IMR-90 (cell line): ENCODE data around the gene SLC7A10. TPM values are rescaled to one million over a fixed set of nuclear protein-coding genes. Genes with fewer than 3 reads are reported as not detected.

Source experiments
- ATAC-seq: fragments of 200-7000 bp; cut with Tn5 transposase; 2 replicates; pipeline ENCODE4 v1.9.1; 2020; ENCODE audit warnings: low read depth, mild to moderate bottlenecking, moderate library complexity
- BruUV-seq: library from RNA; stranded (reverse); fragments of 400-500 nt; replicated peaks from 2 replicates; lab custom pipeline; 2021; lab: Mats Ljungman, UMichigan
- CTCF ChIA-PET: fragments of 300-600 bp; formaldehyde crosslinking; extraction: SDS; loops from one replicate; lab custom pipeline; 2021; ENCODE audit warnings: antibody characterized with exemption; lab: Yijun Ruan, JAX
- POLR2A ChIA-PET: fragments of 300-600 bp; sonication (Branson Sonifier 250); formaldehyde crosslinking; loops from one replicate; lab custom pipeline; 2022; ENCODE audit warnings: antibody characterized with exemption; ENCODE audit not compliant: unreplicated experiment; lab: Charles Lee
- DNase-seq: peaks from one replicate; pipeline ENCODE4 v3.0.0; 2013
- H2AFZ ChIP-seq: replicated peaks from 2 replicates; pipeline ENCODE3; 2013; ENCODE audit warnings: low read length, mild to moderate bottlenecking; ENCODE audit not compliant: poor library complexity
- H2AK5ac ChIP-seq: 2 replicates; pipeline ENCODE4 v1.6.1; 2013; ENCODE audit warnings: low read depth, low read length, inconsistent platforms
- H2AK9ac ChIP-seq: replicated peaks from 2 replicates; pipeline ENCODE3; 2013; ENCODE audit warnings: mild to moderate bottlenecking, low read depth, low read length, moderate library complexity; ENCODE audit not compliant: poor library complexity
- H2BK120ac ChIP-seq: 2 replicates; pipeline ENCODE4 v1.6.1; 2013; ENCODE audit warnings: low read depth, low read length, inconsistent platforms
- H2BK15ac ChIP-seq: 3 replicates; pipeline ENCODE4 v1.6.1; 2013; ENCODE audit warnings: low read depth, low read length, inconsistent platforms
- H2BK20ac ChIP-seq: 2 replicates; pipeline ENCODE4 v1.6.1; 2013; ENCODE audit warnings: low read depth, mild to moderate bottlenecking, inconsistent platforms, low read length, moderate library complexity
- H2BK5ac ChIP-seq: 2 replicates; pipeline ENCODE4 v1.6.1; 2013; ENCODE audit warnings: mild to moderate bottlenecking, low read depth, low read length, inconsistent platforms; ENCODE audit not compliant: poor library complexity, severe bottlenecking
- H3K14ac ChIP-seq: replicated peaks from 2 replicates; pipeline ENCODE4 v1.6.1; 2013; ENCODE audit warnings: low read depth, low read length, inconsistent platforms
- H3K18ac ChIP-seq: 2 replicates; pipeline ENCODE4 v1.6.1; 2013; ENCODE audit warnings: low read depth, low read length, control low read depth
- H3K23ac ChIP-seq: 2 replicates; pipeline ENCODE4 v1.6.1; 2013; ENCODE audit warnings: low read depth, low read length, inconsistent platforms
- H3K27ac ChIP-seq: 2 replicates; pipeline ENCODE4 v1.5.1; 2013; ENCODE audit warnings: mild to moderate bottlenecking, control low read depth, low read length; ENCODE audit not compliant: insufficient read depth
- H3K27me3 ChIP-seq: 2 replicates; pipeline ENCODE4 v1.6.1; 2013; ENCODE audit warnings: low read length; ENCODE audit not compliant: control insufficient read depth, insufficient read depth
- H3K36me3 ChIP-seq: 2 replicates; pipeline ENCODE4 v1.6.1; 2013; ENCODE audit warnings: low read length, mixed read lengths; ENCODE audit not compliant: control insufficient read depth, insufficient read depth
- H3K4ac ChIP-seq: 2 replicates; pipeline ENCODE4 v1.6.1; 2013; ENCODE audit warnings: low read depth, low read length, inconsistent platforms
- H3K4me1 ChIP-seq: 2 replicates; pipeline ENCODE4 v1.6.1; 2013; ENCODE audit warnings: low read length, mixed read lengths; ENCODE audit not compliant: control insufficient read depth, insufficient read depth
- H3K4me2 ChIP-seq: 2 replicates; pipeline ENCODE4 v1.6.1; 2013; ENCODE audit warnings: low read depth, mild to moderate bottlenecking, control low read depth, low read length, moderate library complexity
- H3K4me3 ChIP-seq: 2 replicates; pipeline ENCODE4 v1.5.1; 2013; ENCODE audit warnings: low read depth, mild to moderate bottlenecking, control low read depth, low read length, moderate library complexity; ENCODE audit not compliant: insufficient read depth
- H3K56ac ChIP-seq: 2 replicates; pipeline ENCODE4 v1.6.1; 2013; ENCODE audit warnings: low read length, inconsistent platforms; ENCODE audit not compliant: insufficient read depth; ENCODE audit errors: extremely low read depth
- H3K79me1 ChIP-seq, 2 experiments: 2 replicates each; pipeline ENCODE4 v1.6.1; 2013; ENCODE audit warnings: low read length in 2 of 2, inconsistent platforms in 1 of 2, low read depth in 1 of 2
- H3K9ac ChIP-seq: 2 replicates; pipeline ENCODE4 v1.6.1; 2013; ENCODE audit warnings: low read depth, low read length, control low read depth
- H3K9me1 ChIP-seq: 2 replicates; pipeline ENCODE4 v1.6.1; 2013; ENCODE audit warnings: low read length, inconsistent platforms; ENCODE audit not compliant: insufficient read depth
- H3K9me3 ChIP-seq: 2 replicates; pipeline ENCODE4 v1.6.1; 2013; ENCODE audit warnings: low read length; ENCODE audit not compliant: control insufficient read depth, insufficient read depth
- H4K20me1 ChIP-seq: 2 replicates; pipeline ENCODE4 v1.6.1; 2013; ENCODE audit warnings: low read length, inconsistent platforms; ENCODE audit not compliant: insufficient read depth
- H4K5ac ChIP-seq: 2 replicates; pipeline ENCODE4 v1.6.1; 2013; ENCODE audit warnings: mild to moderate bottlenecking, low read depth, low read length, control low read depth
- H4K8ac ChIP-seq, 2 experiments: 2 replicates each; pipeline ENCODE4 v1.6.1; 2013; ENCODE audit warnings: low read depth in 2 of 2, low read length in 2 of 2, control low read depth in 1 of 2, inconsistent platforms in 1 of 2
- H4K91ac ChIP-seq: 2 replicates; pipeline ENCODE4 v1.6.1; 2013; ENCODE audit warnings: low read depth, low read length, inconsistent platforms; ENCODE audit not compliant: insufficient read depth
- CHD1 ChIP-seq: IDR thresholded peaks from 2 replicates; pipeline ENCODE4 v1.6.1; 2012; ENCODE audit warnings: low read depth, low read length, improper control_type of control experiment
- WGBS, 2 experiments: methylation state at CpG; one replicate each; pipeline versions ENCODE4 v1.1.5 to v1.1.7; 2013; ENCODE audit warnings: missing lambda C conversion rate in 2 of 2; ENCODE audit not compliant: insufficient read length in 1 of 2; ENCODE audit errors: extremely low coverage in 2 of 2; 5-methylcytosine and 5-hydroxymethylcytosine counted together
- dilution Hi-C: fragments of 300-500 bp; cut with HindIII; formaldehyde crosslinking; loops from one replicate; pipeline ENCODE4 v1.14.3; 2018; ENCODE audit warnings: low sequenced_read_pairs; ENCODE audit not compliant: unreplicated experiment
- in situ Hi-C: fragments of 300-500 bp; cut with MboI; formaldehyde crosslinking; loops from 3 replicates; pipeline ENCODE4 v1.14.3; 2019; ENCODE audit warnings: low sequenced_read_pairs, inconsistent platforms, mixed read lengths
- intact Hi-C: fragments of 100-400 bp; cut with micrococcal nuclease; formaldehyde crosslinking; loops from 2 replicates; pipeline ENCODE4 v1.10.0; 2022
- polyA plus RNA-seq, 3 experiments: library from polyadenylated mRNA; depleted of rRNA; stranded (reverse); fragments of >200 nt; gene quantifications; 2 replicates each; pipeline ENCODE4 v1.2.3, GENCODE V29; 2012; ENCODE audit warnings: low replicate concordance in 1 of 3
- total RNA-seq: library from RNA; depleted of rRNA; stranded (reverse); fragments of >200 nt; gene quantifications from 2 replicates; pipeline ENCODE4 v1.2.3, GENCODE V29; 2012

Gene SLC7A10
- total and polyA plus RNA-seq, 2 of the 4 experiments (the other 2 are of a cell fraction), result not detected

DNA sequence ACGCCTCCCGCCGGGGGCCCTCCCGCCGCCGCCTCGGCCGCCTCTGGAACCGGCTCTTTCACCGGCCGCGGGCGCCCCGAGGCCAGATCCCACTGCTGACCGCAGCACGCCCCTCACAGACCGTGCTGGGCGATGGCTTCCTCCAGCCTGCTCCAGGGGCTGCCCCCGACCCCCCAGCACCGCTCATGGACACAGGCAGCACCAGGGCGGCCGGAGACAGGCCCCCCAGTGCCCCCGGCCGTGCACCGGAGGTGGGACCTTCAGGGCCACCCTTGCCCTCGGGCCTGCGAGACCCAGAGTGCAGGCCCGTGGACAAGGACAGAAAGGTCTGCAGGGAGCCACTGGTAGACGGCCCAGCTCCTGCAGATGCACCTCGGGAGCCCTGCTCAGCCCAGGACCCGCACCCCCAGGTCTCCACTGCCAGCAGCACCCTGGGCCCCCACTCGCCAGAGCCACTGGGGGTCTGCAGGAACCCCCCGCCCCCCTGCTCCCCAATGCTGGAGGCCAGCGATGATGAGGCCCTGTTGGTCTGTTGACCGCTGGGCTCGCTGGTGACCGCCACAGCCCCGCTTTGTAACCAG is 18.5 kb downstream of the SLC7A10 start:
- intact Hi-C loops, result no loop called here
- Histone ChIP-seq H3K27me3 (no peaks in the 10 kb centered on the region), H3K4me3 (no peak overlapping the region), H3K36me3 (peaks cover 17% of the 10 kb centered on the region), H3K18ac (no peak overlapping the region), H4K20me1 (no peaks in the 10 kb centered on the region), H3K4me2 (no peak overlapping the region), H2AFZ (no peak overlapping the region), H3K23ac (no peak overlapping the region), H3K9ac (no peak overlapping the region), H2AK5ac (no peak overlapping the region), H2BK5ac (no peak overlapping the region), H2BK120ac (no peak overlapping the region), H2AK9ac (no peak overlapping the region), H3K4ac (no peak overlapping the region), H3K9me1 (peaks cover 5% of the 10 kb centered on the region; the same call in 1 of the 2 replicates), H3K79me1 (peaks cover 0 to 5% of the 10 kb centered on the region in 2 experiments; a peak in 1 of 4 replicates), H3K14ac (no peak overlapping the region), H4K8ac (no peak overlapping the region), H3K27ac (no peak overlapping the region), H4K91ac (no peak overlapping the region), H2BK15ac (no peak overlapping the region), H3K9me3 (no peaks in the 10 kb centered on the region), H2BK20ac (no peak overlapping the region), H3K4me1 (no peaks in the 10 kb centered on the region), H3K56ac (no peak overlapping the region), H4K5ac (no peak overlapping the region)
- no peak for TF ChIP-seq CHD1
- no peak for DNase-seq
- in situ Hi-C loops, result no loop called here
- ChIA-PET POLR2A (no interaction called here), CTCF (no interaction called here)
- BruUV-seq, result no TSS peak
- 90% methylated on average over 22 of the region's 38 CpGs; no CpG with 5 or more reads in 1 of the 2 experiments for WGBS, 2 experiments
- ATAC-seq, result no peak
- dilution Hi-C loops, result no loop called here
